HepG2 (cell line): ENCODE data around the gene FUT6. TPM values are rescaled to one million over a fixed set of nuclear protein-coding genes. Genes with fewer than 3 reads are reported as not detected.
A peak's percentile ranks its signal among the peaks of the same experiment; 100 is the strongest.

Experiments used
- JARID2 ChIP-seq: sonication (generic); formaldehyde crosslinking; IDR thresholded peaks from 2 replicates; pipeline ENCODE4 v1.8.1; 2023; ENCODE audit warnings: missing genetic modification reagents, inconsistent platforms; ENCODE audit not compliant: insufficient replicate concordance
- MIER2 ChIP-seq: IDR thresholded peaks from 2 replicates; pipeline ENCODE4 v1.6.1; 2016; ENCODE audit warnings: missing biosample characterization, missing genetic modification reagents
- RBAK ChIP-seq: sonication (generic); formaldehyde crosslinking; IDR thresholded peaks from 2 replicates; pipeline ENCODE4 v1.5.1; 2020; ENCODE audit warnings: mild to moderate bottlenecking, missing genetic modification reagents
- RFX1 ChIP-seq: fragments of 450-650 bp; IDR thresholded peaks from 2 replicates; pipeline ENCODE4 v1.6.1; 2017
- SNRNP70 ChIP-seq: fragments of 200-400 bp; formaldehyde crosslinking; IDR thresholded peaks from 2 replicates; pipeline ENCODE4 v1.6.1; 2017; ENCODE audit warnings: mild to moderate bottlenecking, low read depth, low read length, moderate library complexity
- SP5 ChIP-seq: IDR thresholded peaks from 2 replicates; pipeline ENCODE4 v1.6.1; 2016; ENCODE audit warnings: low read depth, borderline replicate concordance
- ZNF180 ChIP-seq: sonication (generic); formaldehyde crosslinking; IDR thresholded peaks from 2 replicates; pipeline ENCODE4 v1.4.0; 2020; ENCODE audit warnings: low read depth, missing genetic modification reagents, borderline replicate concordance
- ZNF253 ChIP-seq: sonication (generic); formaldehyde crosslinking; IDR thresholded peaks from 2 replicates; pipeline ENCODE4 v1.8.0; 2022; ENCODE audit warnings: mild to moderate bottlenecking, missing genetic modification reagents, borderline replicate concordance
- ZNF382 ChIP-seq: sonication (generic); formaldehyde crosslinking; IDR thresholded peaks from 2 replicates; pipeline ENCODE4 v1.5.0; 2020; ENCODE audit warnings: missing genetic modification reagents, mild to moderate bottlenecking, borderline replicate concordance
- ZNF432 ChIP-seq: sonication (generic); formaldehyde crosslinking; IDR thresholded peaks from 2 replicates; pipeline ENCODE4 v1.5.0; 2020; ENCODE audit warnings: missing genetic modification reagents, mild to moderate bottlenecking, borderline replicate concordance
- ZNF530 ChIP-seq: sonication (generic); formaldehyde crosslinking; IDR thresholded peaks from 2 replicates; pipeline ENCODE4 v1.5.0; 2020; ENCODE audit warnings: low read depth, mild to moderate bottlenecking, missing genetic modification reagents
- ZNF777 ChIP-seq: sonication (generic); formaldehyde crosslinking; IDR thresholded peaks from 2 replicates; pipeline ENCODE4 v1.4.0; 2020; ENCODE audit warnings: missing genetic modification reagents
- polyA plus RNA-seq, 8 experiments: library from polyadenylated mRNA; depleted of rRNA in 3 of 8; stranded (reverse) in 7 of 8; unstranded in 1 of 8; fragments of >200 nt; fragmentation: Illumina TruSeq in 4 of 8; extraction: Trizol in 4 of 8; gene quantifications; 2 replicates each; pipeline versions ENCODE4 v1.2.1 to v1.2.3, GENCODE V29; 2011 to 2016; ENCODE audit warnings: low read depth in 4 of 8, missing spikeins in 1 of 8, mixed read lengths in 1 of 8; ENCODE audit not compliant: insufficient read depth in 1 of 8
- total RNA-seq, 5 experiments: library from RNA; depleted of rRNA; stranded (reverse); fragments of >200 nt; fragmentation: Illumina TruSeq; extraction: Trizol; gene quantifications; 2 replicates each; pipeline ENCODE4 v1.2.3, GENCODE V29; 2016; ENCODE audit warnings: low read depth in 1 of 5
- TF ChIP-seq, protein P1 (sequence below): sonication (generic); formaldehyde crosslinking; IDR thresholded peaks from 2 replicates; pipeline ENCODE4 v1.4.0; 2020; ENCODE audit warnings: missing genetic modification reagents, borderline replicate concordance
- TF ChIP-seq, protein P2 (sequence below): sonication (generic); formaldehyde crosslinking; IDR thresholded peaks from one replicate; pipeline ENCODE4 v1.5.1; 2020; ENCODE audit warnings: mild to moderate bottlenecking, missing genetic modification reagents; ENCODE audit errors: not compliant biosample characterization
- TF ChIP-seq, protein P3 (sequence below): IDR thresholded peaks from 2 replicates; pipeline ENCODE4 v1.6.1; 2016
- TF ChIP-seq, protein P4 (sequence below): sonication (generic); formaldehyde crosslinking; IDR thresholded peaks from 2 replicates; pipeline ENCODE4 v1.8.1; 2023; ENCODE audit warnings: missing genetic modification reagents, mild to moderate bottlenecking, borderline replicate concordance
- TF ChIP-seq, protein P5 (sequence below): sonication (generic); formaldehyde crosslinking; IDR thresholded peaks from 2 replicates; pipeline ENCODE4 v1.5.0; 2020; ENCODE audit warnings: missing genetic modification reagents

FUT6 gene
- total and polyA plus RNA-seq, 2 of the 13 experiments (the other 11 are each of a cell fraction or from before 2014, with no cell fraction given) = 8.2 to 27.7 TPM

DNA sequence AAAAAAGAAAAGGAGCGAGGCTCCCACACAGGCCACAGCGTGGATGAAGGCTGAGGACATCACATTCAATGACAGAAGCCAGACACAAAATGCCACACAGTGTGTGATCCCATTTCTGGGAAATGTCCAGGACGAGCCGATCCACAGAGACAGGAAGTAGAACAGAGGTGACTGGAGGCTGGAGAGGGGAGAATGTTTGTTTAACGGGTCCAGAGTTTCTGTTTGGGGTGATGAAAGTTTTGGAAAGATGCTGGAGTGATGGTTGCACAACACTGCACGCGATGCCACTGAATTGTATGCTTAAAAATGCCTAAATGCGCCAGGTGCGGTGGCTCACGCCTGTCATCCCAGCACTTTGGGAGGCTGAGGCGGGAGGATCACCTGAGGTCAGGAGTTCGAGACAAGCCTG is 31.5 kb upstream of the FUT6 start (continued):
- TF ChIP-seq, protein P1, sequence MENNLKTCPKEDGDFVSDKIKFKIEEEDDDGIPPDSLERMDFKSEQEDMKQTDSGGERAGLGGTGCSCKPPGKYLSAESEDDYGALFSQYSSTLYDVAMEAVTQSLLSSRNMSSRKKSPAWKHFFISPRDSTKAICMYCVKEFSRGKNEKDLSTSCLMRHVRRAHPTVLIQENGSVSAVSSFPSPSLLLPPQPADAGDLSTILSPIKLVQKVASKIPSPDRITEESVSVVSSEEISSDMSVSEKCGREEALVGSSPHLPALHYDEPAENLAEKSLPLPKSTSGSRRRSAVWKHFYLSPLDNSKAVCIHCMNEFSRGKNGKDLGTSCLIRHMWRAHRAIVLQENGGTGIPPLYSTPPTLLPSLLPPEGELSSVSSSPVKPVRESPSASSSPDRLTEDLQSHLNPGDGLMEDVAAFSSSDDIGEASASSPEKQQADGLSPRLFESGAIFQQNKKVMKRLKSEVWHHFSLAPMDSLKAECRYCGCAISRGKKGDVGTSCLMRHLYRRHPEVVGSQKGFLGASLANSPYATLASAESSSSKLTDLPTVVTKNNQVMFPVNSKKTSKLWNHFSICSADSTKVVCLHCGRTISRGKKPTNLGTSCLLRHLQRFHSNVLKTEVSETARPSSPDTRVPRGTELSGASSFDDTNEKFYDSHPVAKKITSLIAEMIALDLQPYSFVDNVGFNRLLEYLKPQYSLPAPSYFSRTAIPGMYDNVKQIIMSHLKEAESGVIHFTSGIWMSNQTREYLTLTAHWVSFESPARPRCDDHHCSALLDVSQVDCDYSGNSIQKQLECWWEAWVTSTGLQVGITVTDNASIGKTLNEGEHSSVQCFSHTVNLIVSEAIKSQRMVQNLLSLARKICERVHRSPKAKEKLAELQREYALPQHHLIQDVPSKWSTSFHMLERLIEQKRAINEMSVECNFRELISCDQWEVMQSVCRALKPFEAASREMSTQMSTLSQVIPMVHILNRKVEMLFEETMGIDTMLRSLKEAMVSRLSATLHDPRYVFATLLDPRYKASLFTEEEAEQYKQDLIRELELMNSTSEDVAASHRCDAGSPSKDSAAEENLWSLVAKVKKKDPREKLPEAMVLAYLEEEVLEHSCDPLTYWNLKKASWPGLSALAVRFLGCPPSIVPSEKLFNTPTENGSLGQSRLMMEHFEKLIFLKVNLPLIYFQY (CRISPR knock-in tag) = peak; percentile 82
- no peak for TF ChIP-seq ZNF180 (CRISPR knock-in tag)
- 0 out of 2 replicates have a peak, but pooled peaks have one; percentile 37 for TF ChIP-seq ZNF253
- no peak for TF ChIP-seq RFX1
- TF ChIP-seq ZNF432 = no peak
- peak; percentile 62; the same call in 1 of the 2 replicates for TF ChIP-seq RBAK (CRISPR knock-in tag)
- TF ChIP-seq, protein P2, sequence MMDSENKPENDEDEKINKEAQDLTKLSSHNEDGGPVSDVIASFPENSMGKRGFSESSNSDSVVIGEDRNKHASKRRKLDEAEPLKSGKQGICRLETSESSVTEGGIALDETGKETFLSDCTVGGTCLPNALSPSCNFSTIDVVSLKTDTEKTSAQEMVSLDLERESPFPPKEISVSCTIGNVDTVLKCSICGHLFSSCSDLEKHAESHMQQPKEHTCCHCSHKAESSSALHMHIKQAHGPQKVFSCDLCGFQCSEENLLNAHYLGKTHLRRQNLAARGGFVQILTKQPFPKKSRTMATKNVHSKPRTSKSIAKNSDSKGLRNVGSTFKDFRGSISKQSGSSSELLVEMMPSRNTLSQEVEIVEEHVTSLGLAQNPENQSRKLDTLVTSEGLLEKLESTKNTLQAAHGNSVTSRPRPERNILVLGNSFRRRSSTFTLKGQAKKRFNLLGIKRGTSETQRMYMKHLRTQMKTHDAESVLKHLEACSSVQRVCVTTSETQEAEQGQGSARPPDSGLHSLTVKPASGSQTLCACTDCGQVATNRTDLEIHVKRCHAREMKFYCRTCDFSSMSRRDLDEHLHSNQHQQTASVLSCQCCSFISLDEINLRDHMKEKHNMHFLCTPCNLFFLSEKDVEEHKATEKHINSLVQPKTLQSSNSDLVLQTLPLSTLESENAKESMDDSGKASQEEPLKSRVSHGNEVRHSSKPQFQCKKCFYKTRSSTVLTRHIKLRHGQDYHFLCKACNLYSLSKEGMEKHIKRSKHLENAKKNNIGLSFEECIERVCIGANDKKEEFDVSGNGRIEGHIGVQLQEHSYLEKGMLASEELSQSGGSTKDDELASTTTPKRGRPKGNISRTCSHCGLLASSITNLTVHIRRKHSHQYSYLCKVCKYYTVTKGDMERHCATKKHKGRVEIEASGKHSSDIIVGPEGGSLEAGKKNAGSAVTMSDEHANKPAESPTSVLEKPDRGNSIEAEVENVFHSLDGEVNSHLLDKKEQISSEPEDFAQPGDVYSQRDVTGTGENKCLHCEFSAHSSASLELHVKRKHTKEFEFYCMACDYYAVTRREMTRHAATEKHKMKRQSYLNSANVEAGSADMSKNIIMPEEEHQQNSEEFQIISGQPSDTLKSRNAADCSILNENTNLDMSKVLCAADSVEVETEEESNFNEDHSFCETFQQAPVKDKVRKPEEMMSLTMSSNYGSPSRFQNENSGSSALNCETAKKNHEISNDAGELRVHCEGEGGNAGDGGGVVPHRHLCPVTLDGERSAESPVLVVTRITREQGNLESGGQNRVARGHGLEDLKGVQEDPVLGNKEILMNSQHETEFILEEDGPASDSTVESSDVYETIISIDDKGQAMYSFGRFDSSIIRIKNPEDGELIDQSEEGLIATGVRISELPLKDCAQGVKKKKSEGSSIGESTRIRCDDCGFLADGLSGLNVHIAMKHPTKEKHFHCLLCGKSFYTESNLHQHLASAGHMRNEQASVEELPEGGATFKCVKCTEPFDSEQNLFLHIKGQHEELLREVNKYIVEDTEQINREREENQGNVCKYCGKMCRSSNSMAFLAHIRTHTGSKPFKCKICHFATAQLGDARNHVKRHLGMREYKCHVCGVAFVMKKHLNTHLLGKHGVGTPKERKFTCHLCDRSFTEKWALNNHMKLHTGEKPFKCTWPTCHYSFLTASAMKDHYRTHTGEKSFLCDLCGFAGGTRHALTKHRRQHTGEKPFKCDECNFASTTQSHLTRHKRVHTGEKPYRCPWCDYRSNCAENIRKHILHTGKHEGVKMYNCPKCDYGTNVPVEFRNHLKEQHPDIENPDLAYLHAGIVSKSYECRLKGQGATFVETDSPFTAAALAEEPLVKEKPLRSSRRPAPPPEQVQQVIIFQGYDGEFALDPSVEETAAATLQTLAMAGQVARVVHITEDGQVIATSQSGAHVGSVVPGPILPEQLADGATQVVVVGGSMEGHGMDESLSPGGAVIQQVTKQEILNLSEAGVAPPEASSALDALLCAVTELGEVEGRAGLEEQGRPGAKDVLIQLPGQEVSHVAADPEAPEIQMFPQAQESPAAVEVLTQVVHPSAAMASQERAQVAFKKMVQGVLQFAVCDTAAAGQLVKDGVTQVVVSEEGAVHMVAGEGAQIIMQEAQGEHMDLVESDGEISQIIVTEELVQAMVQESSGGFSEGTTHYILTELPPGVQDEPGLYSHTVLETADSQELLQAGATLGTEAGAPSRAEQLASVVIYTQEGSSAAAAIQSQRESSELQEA (CRISPR knock-in tag) = no peak
- TF ChIP-seq, protein P3, sequence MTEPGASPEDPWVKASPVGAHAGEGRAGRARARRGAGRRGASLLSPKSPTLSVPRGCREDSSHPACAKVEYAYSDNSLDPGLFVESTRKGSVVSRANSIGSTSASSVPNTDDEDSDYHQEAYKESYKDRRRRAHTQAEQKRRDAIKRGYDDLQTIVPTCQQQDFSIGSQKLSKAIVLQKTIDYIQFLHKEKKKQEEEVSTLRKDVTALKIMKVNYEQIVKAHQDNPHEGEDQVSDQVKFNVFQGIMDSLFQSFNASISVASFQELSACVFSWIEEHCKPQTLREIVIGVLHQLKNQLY = peak; percentile 92
- TF ChIP-seq ZNF530 (CRISPR knock-in tag) = no peak
- no peak for TF ChIP-seq ZNF382 (CRISPR knock-in tag)
- TF ChIP-seq SNRNP70 = no peak
- TF ChIP-seq, protein P4, sequence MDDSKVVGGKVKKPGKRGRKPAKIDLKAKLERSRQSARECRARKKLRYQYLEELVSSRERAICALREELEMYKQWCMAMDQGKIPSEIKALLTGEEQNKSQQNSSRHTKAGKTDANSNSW (CRISPR knock-in tag) = no peak
- TF ChIP-seq, protein P5, sequence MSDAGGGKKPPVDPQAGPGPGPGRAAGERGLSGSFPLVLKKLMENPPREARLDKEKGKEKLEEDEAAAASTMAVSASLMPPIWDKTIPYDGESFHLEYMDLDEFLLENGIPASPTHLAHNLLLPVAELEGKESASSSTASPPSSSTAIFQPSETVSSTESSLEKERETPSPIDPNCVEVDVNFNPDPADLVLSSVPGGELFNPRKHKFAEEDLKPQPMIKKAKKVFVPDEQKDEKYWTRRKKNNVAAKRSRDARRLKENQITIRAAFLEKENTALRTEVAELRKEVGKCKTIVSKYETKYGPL (CRISPR knock-in tag) = no peak
- peak; percentile 80 for TF ChIP-seq SP5 (CRISPR knock-in tag)
- peak; percentile 46; the same call in 1 of the 2 replicates for TF ChIP-seq ZNF777 (CRISPR knock-in tag)
- no peak for TF ChIP-seq MIER2 (CRISPR knock-in tag)
- no peak for TF ChIP-seq JARID2 (CRISPR knock-in tag)
